HG02943 (cell line): Measurements from ENCODE around the gene TCN2.
"Not testable (repeated sequence)": the region's sequence is repeated elsewhere in the genome, so short reads cannot be mapped to it uniquely, and the experiment has no call there.

Experiments used
- ATAC-seq: cut with Tn5 transposase; IDR thresholded peaks from one replicate; pipeline ENCODE4 v1.9.1; 2021; ENCODE audit warnings: mild to moderate bottlenecking, low read depth, moderate library complexity; ENCODE audit not compliant: unreplicated experiment

TCN2 gene

DNA sequence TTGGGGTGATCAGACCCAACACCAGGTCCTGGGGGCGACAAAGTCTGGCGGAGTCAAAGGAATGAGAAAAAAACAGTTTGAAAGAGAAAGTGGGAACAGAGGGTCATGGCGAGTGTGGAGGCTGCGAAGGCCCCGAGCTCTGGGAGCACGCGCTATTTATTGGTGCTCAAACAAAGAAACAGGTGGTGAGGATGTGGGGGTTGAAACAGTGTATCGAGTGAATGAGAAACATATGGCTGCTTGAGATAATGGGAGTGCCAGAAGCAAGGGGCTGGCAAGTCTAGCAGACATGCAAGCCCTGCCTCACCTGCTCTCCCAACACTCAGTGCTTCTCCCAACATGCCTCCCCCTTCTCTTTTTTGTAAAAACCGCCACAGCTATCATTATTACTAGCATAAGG, 68.5 kb downstream of the TCN2 start:
- ATAC-seq: no peak

- not testable (repeated sequence) for ATAC-seq
These were observed 69.6 kb downstream of the TCN2 start for GRCh38 chr22:30676565-30676964.
